Ovary (tissue), 10 donors: ENCODE measurements around the gene ZNF493. TPM values are rescaled to one million over a fixed set of nuclear protein-coding genes. Genes with fewer than 3 reads are reported as not detected.

Experiments used
- DNase-seq, 5 donors: peaks; one replicate each; pipeline ENCODE4 v3.0.0-alpha.2; 2019 to 2020
- H3K27ac ChIP-seq, 2 donors: fragments of 200-600 bp; one replicate each; pipeline versions ENCODE4 v1.5.1 to v1.8.0; 2019 to 2022
- H3K27me3 ChIP-seq: fragments of 200-600 bp; one replicate; pipeline ENCODE4 v1.8.0; 2022
- H3K36me3 ChIP-seq: fragments of 200-600 bp; sonication (generic); one replicate; pipeline ENCODE4 v1.5.1; 2019
- H3K4me1 ChIP-seq: one replicate; pipeline ENCODE4 v1.8.1; 2013; ENCODE audit warnings: mild to moderate bottlenecking, moderate library complexity; ENCODE audit not compliant: insufficient read depth
- H3K4me3 ChIP-seq: fragments of 200-600 bp; sonication (generic); one replicate; pipeline ENCODE4 v1.5.1; 2017
- H3K9me3 ChIP-seq, 2 donors: fragments of 200-600 bp in 1 of 2; sonication (generic) in 1 of 2; one replicate each; pipeline versions ENCODE4 v1.5.1 to v1.8.1; 2013 to 2019; ENCODE audit warnings: mild to moderate bottlenecking in 1 of 2, moderate library complexity in 1 of 2
- CTCF ChIP-seq, 3 donors: fragments of 450-650 bp in 2 of 3; fragments of 200-600 bp in 1 of 3; IDR thresholded peaks; one replicate each; pipeline versions ENCODE4 v1.5.1 to v1.8.0; 2016 to 2022; ENCODE audit warnings: antibody characterized with exemption in 3 of 3, mild to moderate bottlenecking in 1 of 3
- EP300 ChIP-seq: sonication (generic); formaldehyde crosslinking; IDR thresholded peaks from one replicate; pipeline ENCODE4 v1.6.1; 2017; ENCODE audit warnings: antibody characterized with exemption
- POLR2A ChIP-seq: fragments of 450-650 bp; IDR thresholded peaks from one replicate; pipeline ENCODE4 v1.6.1; 2017; ENCODE audit warnings: antibody characterized with exemption, mild to moderate bottlenecking, moderate library complexity
- WGBS, 3 donors: extraction: QIAGEN DNeasy Blood & Tissue Kit in 1 of 3; methylation state at CpG; one replicate each; pipeline versions ENCODE4 v1.1.5 to v1.1.7; 2013 to 2017; 5-methylcytosine and 5-hydroxymethylcytosine counted together
- intact Hi-C, 4 donors: fragments of 100-400 bp; cut with DNase I; formaldehyde crosslinking; loops; one replicate each; pipeline versions ENCODE4 v1.11.0 to v1.15.1; 2022 to 2023
- long read RNA-seq, 3 donors: library from polyadenylated mRNA in 2 of 3; unstranded in 2 of 3; transcript quantifications; one replicate each; pipeline ENCODE4 v2.0.0 and lab custom pipeline, GENCODE V29; 2021 to 2026
- polyA plus RNA-seq, 2 donors: library from polyadenylated mRNA; stranded (reverse); fragments of 200-250 nt in 1 of 2; fragments of 350-450 nt in 1 of 2; fragmentation: Illumina TruSeq in 1 of 2; extraction: RNeasy Lipid Tissue Mini Kit (QIAGEN cat#74804) in 1 of 2; gene quantifications; one replicate each; pipeline ENCODE4 v1.2.3, GENCODE V29; 2013 to 2014
- total RNA-seq, 7 donors: library from RNA; depleted of rRNA in 2 of 7; stranded (reverse); fragments of >200 nt in 2 of 7; fragmentation: NEBNext Ultra II Directional in 3 of 7; extraction: Animal tissue kit (Norgen Biotek cat#: 25700) in 3 of 7; gene quantifications; one replicate each; pipeline versions ENCODE4 v1.1.0 to v1.2.4, GENCODE V29; 2016 to 2023
- donor health status: DM: no; HTN: no; CAD: no; lungs with moderate emphysema.
- donor health status: DM: no; HTN: no; CAD: no.
- donor health status: Bipolar disorder and iron deficiency.
- donor health status: DM: yes; HTN: yes; CAD: no.
- donor health status: DM: no; HTN: no; CAD: no.
- donor health status: DM: yes; HTN: yes; CAD: no.

Gene ZNF493
- 10 to 100 TPM; 28.6 to 86.6 (median 35.6) TPM for total RNA-seq
- polyA plus RNA-seq = 10 to 100 TPM; 12.6 to 17.4 TPM
- long read RNA-seq, donor 1, full-length matches to known transcripts = 10 of 15 reads
- long read RNA-seq, donor 1, partial matches to known transcripts = 4 of 15 reads
- long read RNA-seq, donor 1, other reads (novel, unspliced or antisense) = 1 of 15 reads
- long read RNA-seq, donor 2, full-length matches to known transcripts = 6 of 6 reads
- long read RNA-seq, donor 2, partial matches to known transcripts = 0 of 6 reads
- long read RNA-seq, donor 2, other reads (novel, unspliced or antisense) = 0 of 6 reads
- long read RNA-seq, donor 3, full-length matches to known transcripts = 5 of 8 reads
- long read RNA-seq, donor 3, partial matches to known transcripts = 0 of 8 reads
- long read RNA-seq, donor 3, other reads (novel, unspliced or antisense) = 3 of 8 reads

- H3K9me3 ChIP-seq = no peaks in the 10 kb centered on the region
- H3K4me1 ChIP-seq = peaks cover 5% of the 10 kb centered on the region
- DNase-seq = peak; percentile 93 to 96 (median 94)
- intact Hi-C loops = loop anchor here in 1 of 4 donors (1.0 kb wide), 1 partner anchor 41 kb away; no protein-coding TSS in a partner anchor
- peak within 1 kb of the TSS; percentile 89 for H3K4me3 ChIP-seq
- TF ChIP-seq CTCF (IDR thresholded peaks at IDR 0.05) (no peak), POLR2A (peak; percentile 65)
- no peaks in the 10 kb centered on the region for H3K36me3 ChIP-seq
- H3K27me3 ChIP-seq = no peaks in the 10 kb centered on the region
- WGBS, 3 donors = 0 to 1% (median 0%) methylated on average over 31 of the region's 31 CpGs
- peak within 1 kb of the TSS; percentile 9 to 68 for H3K27ac ChIP-seq
These were observed at the start of gene ZNF493 for GRCh38 chr19:21396893-21397572. Gene ZNF493, plus strand, starts transcription at chr19:21397133. Its CDS starts 105 bp downstream, at chr19:21397238.

- no peaks in the 10 kb centered on the region for H3K36me3 ChIP-seq
- intact Hi-C loops = no loop called here
- no peak for DNase-seq
- no peak overlapping the region for H3K4me3 ChIP-seq
- H3K27ac ChIP-seq = no peak overlapping the region
- WGBS, 3 donors = 34 to 73% (median 43%) methylated on average over 2 of the region's 2 CpGs
- no peaks in the 10 kb centered on the region for H3K27me3 ChIP-seq
- H3K9me3 ChIP-seq = no peaks in the 10 kb centered on the region
- TF ChIP-seq CTCF (IDR thresholded peaks at IDR 0.05) = no peak
- TF ChIP-seq EP300 = no peak
- TF ChIP-seq POLR2A = no peak
- H3K4me1 ChIP-seq = no peaks in the 10 kb centered on the region
These were observed 44.1 kb upstream of the ZNF493 start for GRCh38 chr19:21352830-21353229.

DNA sequence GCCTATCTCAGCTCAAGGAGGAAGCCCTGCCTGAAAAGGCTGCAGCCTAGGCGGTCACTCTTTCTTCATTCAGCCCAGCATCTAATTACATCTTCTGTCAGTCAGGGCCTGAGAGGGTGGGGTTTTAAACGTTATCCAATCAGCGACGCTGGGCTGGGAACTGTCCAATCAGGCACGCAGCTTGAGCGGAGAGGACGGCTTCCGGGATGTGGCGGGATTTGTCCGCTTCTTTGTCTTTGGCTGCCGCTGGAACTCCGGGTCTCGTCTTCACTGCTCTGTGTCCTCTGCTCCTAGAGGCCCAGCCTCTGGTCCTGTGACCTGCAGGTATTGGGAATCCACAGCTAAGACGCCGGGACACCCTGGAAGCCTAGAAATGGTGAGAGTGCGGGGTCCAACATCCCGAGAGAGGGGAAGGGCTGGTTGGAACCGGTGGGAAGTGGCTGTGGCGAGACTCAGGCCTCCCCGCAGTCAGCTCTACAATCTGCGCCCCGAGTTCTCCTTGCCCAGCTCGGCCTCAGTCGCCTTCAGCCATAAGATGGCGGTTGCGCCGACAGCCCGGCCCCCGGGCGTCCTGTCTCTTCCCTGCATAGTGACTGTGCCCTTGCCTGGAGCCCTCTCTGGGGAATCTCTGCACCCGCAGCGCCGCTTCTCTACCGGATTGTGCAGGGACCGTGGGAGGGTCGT lies 38.0 kb upstream of the ZNF493 start, which contains the start of gene ZNF738:
Gene ZNF738, plus strand, starts transcription at position 233 of the 684 bp plus-strand sequence. Its CDS starts 141 bp downstream, at position 374.
- DNase-seq = peak; percentile 88 to 93 (median 90)
- Histone ChIP-seq H3K4me3 (peak within 1 kb of the TSS; percentile 77), H3K9me3 (no peaks in the 10 kb centered on the region), H3K36me3 (no peaks in the 10 kb centered on the region), H3K27ac (peak within 1 kb of the TSS; percentile 47 to 51), H3K27me3 (no peaks in the 10 kb centered on the region), H3K4me1 (no peaks in the 10 kb centered on the region)
- no peak for TF ChIP-seq CTCF (IDR thresholded peaks at IDR 0.05)
- TF ChIP-seq POLR2A = no peak
- TF ChIP-seq EP300 = no peak
- intact Hi-C loops = no loop called here
- 0% methylated on average over 36 of the region's 36 CpGs for WGBS, 3 donors

DNA sequence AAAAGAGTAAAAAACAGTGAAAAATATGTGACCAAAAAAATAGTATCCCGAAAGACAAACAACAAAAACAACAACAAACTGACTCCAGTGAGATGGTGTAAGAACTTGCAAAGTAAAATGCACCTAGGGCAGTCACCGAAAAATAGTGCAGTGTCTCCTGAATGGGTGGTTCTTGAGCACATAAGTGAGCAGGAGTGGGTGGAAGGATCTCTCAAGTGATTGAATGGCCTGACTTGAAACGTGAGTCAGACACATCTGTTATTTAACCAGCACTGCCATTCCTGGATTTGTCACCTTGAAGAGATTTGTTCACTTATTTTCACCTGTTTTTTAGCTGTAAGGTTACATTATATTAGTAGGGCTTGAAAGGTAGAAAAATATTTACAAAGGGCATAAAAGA lies 34.6 kb upstream of the ZNF493 start:
- Histone ChIP-seq H3K4me3 (no peak overlapping the region), H3K27ac (no peak overlapping the region), H3K27me3 (no peaks in the 10 kb centered on the region), H3K4me1 (no peaks in the 10 kb centered on the region), H3K36me3 (no peaks in the 10 kb centered on the region), H3K9me3 (no peaks in the 10 kb centered on the region)
- no peak for TF ChIP-seq POLR2A
- WGBS, 3 donors = 88 to 93% (median 92%) methylated on average over 3 of the region's 3 CpGs
- no peak for DNase-seq
- intact Hi-C loops = no loop called here
